ENCODE data around the gene EFHD1.
"Not testable (repeated sequence)": the region's sequence is repeated elsewhere in the genome, so short reads cannot be mapped to it uniquely, and the experiment has no call there.

The EFHD1 gene

DNA sequence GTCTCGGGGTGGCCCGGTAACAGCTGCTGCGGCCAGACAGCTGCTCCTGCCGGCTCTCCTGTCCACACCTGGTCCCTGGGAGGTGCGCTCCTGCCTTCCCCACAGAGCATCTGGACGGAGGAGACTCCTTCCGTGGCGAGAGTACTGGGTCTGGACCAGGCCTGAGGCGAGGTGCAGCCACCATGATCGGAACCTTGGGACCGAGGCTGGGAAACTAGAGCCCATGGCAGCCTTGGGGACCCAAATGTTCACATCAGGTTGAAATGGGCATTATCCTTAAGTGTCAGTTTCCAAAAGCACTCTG is 64.4 kb downstream of the EFHD1 start:
- DNase-seq = no peak

DNA sequence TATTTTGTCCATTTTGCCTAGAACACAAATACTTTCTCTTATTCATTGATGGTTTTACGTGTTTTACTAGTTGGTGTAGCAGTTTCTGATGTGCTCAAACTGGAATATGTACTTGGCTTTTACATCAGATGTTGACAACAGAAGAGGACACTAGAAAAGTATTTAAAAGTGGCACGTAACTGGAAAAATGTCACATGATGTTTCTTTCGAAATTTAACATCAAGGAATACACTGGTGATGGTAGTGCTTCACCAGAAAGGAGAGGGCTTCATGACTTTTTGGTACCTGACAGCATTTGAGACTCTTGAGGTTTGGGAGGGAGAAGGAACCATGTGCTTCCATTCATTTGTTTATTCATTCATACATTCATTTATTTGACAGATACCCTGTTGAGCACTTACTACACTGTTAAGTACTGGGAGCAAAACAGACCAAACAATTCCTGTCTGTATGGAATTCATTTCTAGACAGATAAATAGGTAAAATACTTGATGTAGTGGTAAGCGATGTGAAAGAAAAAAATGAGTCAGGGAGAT is 65.2 kb downstream of the EFHD1 start:
- DNase-seq = no peak

GRCh38 chr2:232699110-232699509 is 65.7 kb downstream of the EFHD1 start:
- no peak for DNase-seq

- no peak for DNase-seq
Measured at GRCh38 chr2:232700154-232700553, 66.8 kb downstream of the EFHD1 start.

GRCh38 chr2:232707076-232707475 is 73.7 kb downstream of the EFHD1 start:
- no peak for DNase-seq

DNA sequence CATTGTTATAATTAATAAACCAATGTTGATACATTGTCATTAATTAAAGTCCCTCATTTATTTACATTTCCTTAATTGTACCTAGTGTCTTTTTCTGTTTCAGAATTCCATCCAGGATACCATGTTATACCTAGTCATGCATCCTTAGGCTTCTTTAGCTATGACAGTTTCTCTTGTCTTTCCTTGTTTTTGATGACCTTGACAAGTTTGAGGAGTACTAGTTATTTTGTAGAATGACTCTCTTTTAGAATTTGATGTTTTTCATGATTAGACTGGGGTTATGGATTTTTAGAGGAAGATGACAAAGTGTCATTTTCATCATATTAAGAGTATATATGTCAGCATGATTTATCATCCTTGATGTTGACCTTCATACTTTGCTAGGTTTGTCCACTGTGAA is 80.1 kb downstream of the EFHD1 start:
- DNase-seq = no peak

- no peak for DNase-seq
Measured at GRCh38 chr2:232714969-232715368, 81.6 kb downstream of the EFHD1 start.

GRCh38 chr2:232720056-232720455 is 86.7 kb downstream of the EFHD1 start:
- DNase-seq = not testable (repeated sequence)

DNA sequence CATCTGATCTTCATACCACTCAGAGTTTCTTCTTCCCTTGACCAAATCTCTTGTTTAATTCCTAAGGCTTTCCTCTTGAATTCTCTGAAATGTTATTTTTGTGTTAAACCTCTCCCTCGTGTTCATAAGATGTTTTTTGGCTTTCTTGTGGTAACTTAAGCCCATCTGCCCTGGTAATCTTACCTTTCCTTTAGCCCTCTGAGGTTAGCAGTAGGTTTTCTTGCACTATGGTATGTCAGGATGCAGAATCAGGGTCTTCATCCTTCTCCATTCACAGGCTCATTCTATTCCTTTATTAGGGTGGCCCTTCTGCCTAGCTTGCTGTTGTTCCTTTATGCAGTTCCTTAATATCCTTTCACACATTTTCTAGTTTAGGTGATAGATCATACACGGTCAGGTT is 87.9 kb downstream of the EFHD1 start:
- DNase-seq = no peak

GRCh38 chr2:232721882-232722281 is 88.5 kb downstream of the EFHD1 start:
- DNase-seq = no peak

DNA sequence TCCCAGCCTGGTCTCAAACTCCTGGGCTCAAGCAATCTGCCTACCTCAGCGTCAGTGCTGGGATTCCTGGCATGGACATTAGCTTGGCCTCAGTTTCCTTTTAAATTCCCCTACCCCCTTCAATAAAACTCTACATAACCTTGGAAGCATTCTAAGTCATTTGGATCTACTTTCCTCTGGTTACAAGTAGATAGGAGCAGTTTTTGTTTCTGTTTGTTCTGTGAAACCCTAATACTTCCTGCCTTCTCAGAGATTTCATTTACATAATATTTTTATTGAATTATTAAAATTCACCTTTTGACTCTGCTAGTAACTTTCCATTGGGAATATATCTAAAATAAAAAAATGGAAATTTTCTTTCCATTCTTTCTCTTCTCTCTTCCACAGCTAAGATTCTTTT is 89.6 kb downstream of the EFHD1 start:
- DNase-seq = no peak

GRCh38 chr2:232728785-232729184 is 95.4 kb downstream of the EFHD1 start:
- no peak for DNase-seq

GRCh38 chr2:232731470-232731869 is 98.1 kb downstream of the EFHD1 start:
- no peak for DNase-seq

Measured in SIG-M5 (cell line).